Mesothelial cell of epicardium (in vitro differentiated cells): Measurements from ENCODE around the gene PRTG. TPM values are rescaled to one million over a fixed set of nuclear protein-coding genes. Genes with fewer than 3 reads are reported as not detected.
"Not testable (repeated sequence)": the region's sequence is repeated elsewhere in the genome, so short reads cannot be mapped to it uniquely, and the experiment has no call there.

Experiments
- DNase-seq, 2 experiments: peaks; one replicate each; pipeline ENCODE4 v3.0.0; 2021; ENCODE audit warnings: low spot score in 2 of 2; ENCODE audit not compliant: unreplicated experiment in 2 of 2
- H3K27ac Mint-ChIP-seq: 2 replicates; pipeline ENCODE4 v1.8.0; 2021; ENCODE audit warnings: mixed read lengths
- H3K27me3 Mint-ChIP-seq: 2 replicates; pipeline ENCODE4 v1.8.0; 2021; ENCODE audit warnings: low read depth, mixed read lengths
- H3K36me3 Mint-ChIP-seq: 2 replicates; pipeline ENCODE4 v1.8.0; 2021; ENCODE audit warnings: mixed read lengths
- H3K4me1 Mint-ChIP-seq: 2 replicates; pipeline ENCODE4 v1.8.0; 2021; ENCODE audit warnings: mixed read lengths
- H3K4me3 Mint-ChIP-seq: 2 replicates; pipeline ENCODE4 v1.8.0; 2021; ENCODE audit warnings: mild to moderate bottlenecking, moderate library complexity, mixed read lengths
- H3K9me3 Mint-ChIP-seq: 2 replicates; pipeline ENCODE4 v1.8.0; 2021; ENCODE audit warnings: mixed read lengths
- CTCF ChIP-seq: fragments of 200-600 bp; sonication (generic); IDR thresholded peaks from one replicate; pipeline ENCODE4 v1.5.0; 2021; ENCODE audit warnings: antibody characterized with exemption; ENCODE audit not compliant: unreplicated experiment
- total RNA-seq: library from RNA; stranded (reverse); gene quantifications from 3 replicates; pipeline ENCODE4 v1.2.1, GENCODE V29; 2021

The PRTG gene
- total RNA-seq, 1 donor from 2014 or later = 16.9 TPM

- Mint-ChIP-seq H3K27ac (no peak overlapping the region), H3K36me3 (peaks cover 3% of the 10 kb centered on the region), H3K4me1 (no peaks in the 10 kb centered on the region), H3K4me3 (no peak overlapping the region), H3K27me3 (no peaks in the 10 kb centered on the region), H3K9me3 (peaks cover 4% of the 10 kb centered on the region)
- DNase-seq = no peak
- TF ChIP-seq CTCF = no peak
Observed at GRCh38 chr15:55601374-55601773, 141.6 kb downstream of the PRTG start.

- Mint-ChIP-seq H3K4me1 (no peaks in the 10 kb centered on the region), H3K27ac (no peak overlapping the region), H3K9me3 (no peaks in the 10 kb centered on the region), H3K27me3 (no peaks in the 10 kb centered on the region), H3K4me3 (no peak overlapping the region), H3K36me3 (no peaks in the 10 kb centered on the region)
- no peak for DNase-seq
- TF ChIP-seq CTCF = no peak
Observed at GRCh38 chr15:55599439-55599838, 143.5 kb downstream of the PRTG start.

DNA sequence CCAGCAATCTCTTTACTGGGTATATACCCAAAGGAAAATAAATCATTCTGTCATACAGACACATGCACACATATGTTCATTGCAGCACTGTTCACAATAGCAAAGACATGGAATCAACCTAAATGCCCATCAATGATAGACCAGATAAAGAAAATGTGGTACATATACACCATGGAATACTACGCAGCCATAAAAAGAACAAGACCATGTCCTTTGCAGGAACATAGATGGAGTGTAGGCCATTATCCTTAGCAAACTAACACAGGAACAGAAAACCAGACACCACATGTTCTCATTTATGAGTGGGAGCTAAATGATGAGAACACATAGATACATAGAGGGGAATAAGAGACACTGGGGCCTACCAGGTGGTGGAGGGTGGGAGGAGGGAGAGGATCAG is 149.9 kb downstream of the PRTG start:
- not testable (repeated sequence) for H3K27me3 Mint-ChIP-seq, H3K4me3 Mint-ChIP-seq, H3K9me3 Mint-ChIP-seq, H3K36me3 Mint-ChIP-seq, H3K4me1 Mint-ChIP-seq, H3K27ac Mint-ChIP-seq, DNase-seq

DNA sequence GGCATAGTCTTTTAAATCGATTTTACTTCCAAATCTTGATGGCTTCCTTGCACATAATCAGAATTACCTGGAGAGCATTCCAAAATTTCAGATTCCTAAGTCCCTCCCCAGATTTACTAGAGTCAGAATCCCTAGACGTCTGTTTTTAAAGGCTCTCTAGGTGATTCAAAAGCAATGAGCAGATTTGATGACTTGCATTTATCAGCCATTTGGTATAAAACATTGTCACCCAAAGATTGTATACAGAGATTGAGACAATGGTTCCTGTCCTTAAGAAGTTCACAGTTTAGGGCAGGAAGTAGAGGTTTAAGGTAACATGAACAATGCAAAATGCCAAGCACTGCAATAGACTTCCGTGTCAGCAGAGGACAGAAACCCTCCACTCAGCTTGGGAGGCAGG is 152.2 kb downstream of the PRTG start:
- Mint-ChIP-seq H3K9me3 (no peaks in the 10 kb centered on the region), H3K4me3 (no peak overlapping the region), H3K27me3 (no peaks in the 10 kb centered on the region), H3K27ac (no peak overlapping the region), H3K36me3 (no peaks in the 10 kb centered on the region), H3K4me1 (peaks cover 5% of the 10 kb centered on the region)
- no peak for DNase-seq
- TF ChIP-seq CTCF = no peak

DNA sequence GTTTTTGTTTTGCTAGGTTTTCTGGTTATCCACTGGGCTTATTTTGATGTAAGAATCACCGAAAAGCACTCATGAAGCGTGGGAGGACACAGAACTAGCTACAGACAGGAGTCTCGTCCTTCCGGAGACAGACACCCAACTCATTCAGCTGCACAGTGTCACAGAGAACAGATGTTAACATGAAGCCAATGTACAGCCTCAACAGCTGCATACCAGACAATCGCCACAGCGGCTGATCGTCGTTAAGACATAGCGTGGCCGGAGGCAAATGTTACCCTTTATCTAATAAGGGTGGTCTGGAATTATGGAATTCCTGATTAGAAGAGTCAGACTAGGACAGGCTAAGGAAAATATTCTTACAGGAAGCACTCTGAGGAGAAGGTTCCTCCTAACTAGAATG is 153.7 kb downstream of the PRTG start:
- peaks cover 12% of the 10 kb centered on the region for H3K4me1 Mint-ChIP-seq
- no peak for TF ChIP-seq CTCF
- H3K27me3 Mint-ChIP-seq = no peaks in the 10 kb centered on the region
- H3K9me3 Mint-ChIP-seq = no peaks in the 10 kb centered on the region
- peak overlapping the region; percentile 97 for H3K27ac Mint-ChIP-seq
- DNase-seq = no peak
- H3K4me3 Mint-ChIP-seq = peak overlapping the region; percentile 81
- H3K36me3 Mint-ChIP-seq = no peaks in the 10 kb centered on the region

DNA sequence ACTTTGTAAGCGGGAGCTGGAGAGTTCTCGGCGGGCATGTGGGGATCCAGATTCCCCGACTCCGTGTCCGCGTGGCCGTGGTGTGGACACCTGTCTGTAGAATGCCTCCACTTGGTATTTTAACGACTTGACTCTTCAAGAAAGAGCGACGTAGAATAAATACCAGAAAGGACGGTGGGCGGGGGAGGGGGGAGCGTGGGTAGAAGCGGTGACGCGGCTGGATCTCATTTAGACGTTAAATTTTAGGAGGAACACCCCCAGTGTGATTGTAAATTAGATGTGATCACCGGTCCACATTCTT is 154.2 kb downstream of the PRTG start:
- peaks cover 1% of the 10 kb centered on the region for H3K36me3 Mint-ChIP-seq
- H3K4me1 Mint-ChIP-seq = peaks cover 12% of the 10 kb centered on the region
- DNase-seq = no peak
- H3K27ac Mint-ChIP-seq = peak overlapping the region; percentile 97
- no peak for TF ChIP-seq CTCF
- peak overlapping the region; percentile 81 for H3K4me3 Mint-ChIP-seq
- no peaks in the 10 kb centered on the region for H3K27me3 Mint-ChIP-seq
- H3K9me3 Mint-ChIP-seq = no peaks in the 10 kb centered on the region
